CD4-positive, CD25-positive, alpha-beta regulatory T cell (primary cell): ENCODE results near the gene FLAD1. TPM values are rescaled to one million over a fixed set of nuclear protein-coding genes. Genes with fewer than 3 reads are reported as not detected.
A peak's percentile ranks its signal among the peaks of the same experiment; 100 is the strongest.

Experiments used
- ATAC-seq, 2 donors: fragments of 150-1000 bp; cut with Tn5 transposase; one replicate each; pipeline ENCODE4 v1.10.0; 2021; ENCODE audit warnings: low read depth in 2 of 2, moderate number of reproducible peaks in 2 of 2, moderate library complexity in 1 of 2
- DNase-seq, 3 donors: peaks; one replicate each; pipeline versions ENCODE4 v3.0.0 to v3.0.0-alpha.2; 2012 to 2022; ENCODE audit warnings: mixed read lengths in 1 of 3
- H3K27ac ChIP-seq: one replicate; pipeline ENCODE4 v1.7.0; 2013; ENCODE audit warnings: mild to moderate bottlenecking, low read length; ENCODE audit not compliant: insufficient read depth, poor library complexity, severe bottlenecking
- H3K27me3 ChIP-seq: one replicate; pipeline ENCODE4 v1.7.0; 2013; ENCODE audit warnings: low read length; ENCODE audit not compliant: control insufficient read depth, insufficient read depth
- H3K36me3 ChIP-seq: one replicate; pipeline ENCODE4 v1.7.0; 2013; ENCODE audit warnings: mild to moderate bottlenecking, low read length, moderate library complexity; ENCODE audit not compliant: control insufficient read depth, insufficient read depth
- H3K4me1 ChIP-seq: 2 replicates; pipeline ENCODE4 v1.7.0; 2013; ENCODE audit warnings: mild to moderate bottlenecking, low read length; ENCODE audit not compliant: insufficient read depth, control insufficient read depth, poor library complexity, severe bottlenecking
- H3K4me3 ChIP-seq: one replicate; pipeline ENCODE4 v1.7.0; 2013; ENCODE audit warnings: low read depth, mild to moderate bottlenecking, low read length, moderate library complexity
- H3K9me3 ChIP-seq, 2 experiments: 1 replicate in 1 of 2; 2 replicates in 1 of 2; pipeline ENCODE4 v1.7.0; 2013; ENCODE audit warnings: low read length in 2 of 2, mild to moderate bottlenecking in 1 of 2, moderate library complexity in 1 of 2; ENCODE audit not compliant: control insufficient read depth in 2 of 2
- H3K27ac Mint-ChIP-seq, 3 donors: one replicate each; pipeline ENCODE4 v1.8.0; 2020 to 2022; ENCODE audit warnings: mild to moderate bottlenecking in 3 of 3, mixed read lengths in 3 of 3, moderate library complexity in 2 of 3
- H3K27me3 Mint-ChIP-seq: one replicate; pipeline ENCODE4 v1.8.0; 2022; ENCODE audit warnings: mild to moderate bottlenecking, mixed read lengths
- H3K36me3 Mint-ChIP-seq: one replicate; pipeline ENCODE4 v1.8.0; 2020; ENCODE audit warnings: mixed read lengths
- H3K4me1 Mint-ChIP-seq, 4 donors: one replicate each; pipeline ENCODE4 v1.8.0; 2020 to 2022; ENCODE audit warnings: mixed read lengths in 4 of 4, mild to moderate bottlenecking in 1 of 4
- H3K4me3 Mint-ChIP-seq, 4 donors: one replicate each; pipeline ENCODE4 v1.8.0; 2020 to 2022; ENCODE audit warnings: mild to moderate bottlenecking in 4 of 4, mixed read lengths in 4 of 4, moderate library complexity in 3 of 4
- H3K9me3 Mint-ChIP-seq, 7 donors: one replicate each; pipeline ENCODE4 v1.8.0; 2020 to 2022; ENCODE audit warnings: mixed read lengths in 7 of 7, mild to moderate bottlenecking in 3 of 7, moderate library complexity in 2 of 7
- polyA plus RNA-seq, 4 donors: library from polyadenylated mRNA; unstranded; fragments of 300-500 nt; fragmentation: Illumina TruSeq; gene quantifications; one replicate each; pipeline ENCODE4 v1.2.3, GENCODE V29; 2021
- total RNA-seq: library from RNA; stranded (reverse); gene quantifications from one replicate; pipeline ENCODE4 v1.2.3, GENCODE V29; 2022

Gene FLAD1
- total and polyA plus RNA-seq, 5 donors from 2014 or later, result 39.1 to 60.3 (median 42.6) TPM

DNA sequence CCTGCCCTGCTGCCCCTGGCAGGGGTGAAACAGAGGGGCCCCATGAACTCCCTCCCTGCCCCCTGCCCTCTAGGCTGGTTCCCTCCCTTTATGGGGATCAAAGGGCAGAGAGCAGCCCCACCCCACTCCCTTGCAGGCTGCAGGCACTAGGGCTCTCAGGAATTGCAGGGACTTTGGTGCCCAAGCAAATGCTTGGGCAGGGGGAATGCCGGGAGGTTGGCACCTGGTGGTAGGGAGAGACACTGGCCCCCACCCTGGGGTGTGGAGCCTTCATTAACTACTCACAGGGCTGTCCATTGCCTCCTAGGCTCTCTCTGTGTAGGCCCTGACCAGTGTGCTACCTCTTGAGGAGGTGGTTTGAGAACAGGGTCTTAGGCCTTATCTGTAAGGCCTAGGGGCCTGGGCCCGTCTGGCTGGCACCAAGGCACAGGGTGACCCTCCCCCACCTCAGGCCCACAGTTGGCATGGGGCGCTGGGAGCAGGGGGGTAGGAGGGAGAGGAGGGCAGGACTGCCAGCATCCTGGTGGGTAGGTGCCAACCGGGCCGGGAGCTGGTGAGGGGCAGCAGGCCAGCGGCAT, 24.2 kb downstream of the FLAD1 start:
- Mint-ChIP-seq H3K27me3 (no peaks in the 10 kb centered on the region), H3K27ac (peak overlapping the region; percentile 63 to 91 (median 83)), H3K9me3 (no peaks in the 10 kb centered on the region), H3K36me3 (peaks cover 5% of the 10 kb centered on the region), H3K4me1 (peaks cover 11 to 74% (median 36%) of the 10 kb centered on the region in 4 donors), H3K4me3 (peak overlapping the region; percentile 72 to 99 (median 84))
- Histone ChIP-seq H3K36me3 (no peaks in the 10 kb centered on the region), H3K4me1 (peaks cover 94% of the 10 kb centered on the region), H3K4me3 (peak overlapping the region; percentile 44), H3K27me3 (no peaks in the 10 kb centered on the region), H3K9me3 (no peaks in the 10 kb centered on the region), H3K27ac (peak overlapping the region; percentile 84)
- ATAC-seq (no peak), DNase-seq (no peak)

DNA sequence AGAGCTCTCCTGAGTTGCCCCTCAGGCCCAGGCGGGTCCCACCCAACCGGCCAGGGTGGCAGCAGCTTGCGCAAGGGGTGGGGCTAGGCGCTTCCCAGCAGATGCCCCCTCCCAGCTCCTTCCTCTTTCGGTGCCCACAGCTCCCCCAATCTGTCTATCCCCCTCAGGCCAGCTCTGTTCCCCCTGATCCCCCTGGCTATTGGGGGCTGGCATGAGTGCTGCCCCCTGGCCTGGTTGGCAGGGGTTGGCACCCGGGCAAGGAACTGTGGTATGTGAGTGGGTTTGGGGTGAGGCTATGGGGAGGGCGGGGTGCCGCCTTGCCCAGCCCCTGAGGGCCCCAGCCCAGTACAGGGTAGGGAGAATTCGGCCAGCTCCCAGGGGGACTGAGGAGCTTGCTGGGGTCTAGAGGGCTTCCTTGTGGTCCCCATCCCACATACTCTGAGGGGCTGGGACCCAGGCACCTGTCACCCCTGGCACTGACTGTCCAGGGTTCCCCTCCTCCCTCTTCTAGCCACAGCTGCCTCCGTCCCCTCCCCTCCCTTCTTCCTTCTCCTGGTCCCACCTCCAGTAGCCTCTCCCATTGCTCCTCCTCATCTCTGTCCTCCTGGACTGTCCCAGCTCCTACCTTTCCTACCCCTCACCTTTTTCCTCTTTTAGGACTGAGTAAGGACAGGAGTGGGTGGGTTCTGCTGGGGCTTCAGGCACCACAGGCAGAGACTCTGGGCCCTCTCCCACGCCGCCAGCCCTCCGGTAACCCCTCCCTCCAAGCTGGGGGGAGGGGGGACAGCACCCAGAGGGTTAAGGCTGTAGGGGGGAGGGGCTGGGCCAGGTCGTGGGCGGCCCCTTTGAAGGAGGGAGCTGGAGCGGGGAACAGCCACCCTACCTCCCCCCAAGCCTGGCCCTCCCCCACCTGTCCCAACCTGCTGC, 25.1 kb downstream of the FLAD1 start:
- Mint-ChIP-seq H3K36me3 (peaks cover 5% of the 10 kb centered on the region), H3K27ac (peak overlapping the region; percentile 59 to 97 (median 91)), H3K27me3 (no peaks in the 10 kb centered on the region), H3K4me3 (peak overlapping the region; percentile 94 to 99 (median 94)), H3K9me3 (no peaks in the 10 kb centered on the region), H3K4me1 (peaks cover 17 to 84% (median 45%) of the 10 kb centered on the region in 4 donors)
- Histone ChIP-seq H3K4me1 (peaks cover 97% of the 10 kb centered on the region), H3K36me3 (no peaks in the 10 kb centered on the region), H3K4me3 (peak overlapping the region; percentile 73), H3K9me3 (no peaks in the 10 kb centered on the region), H3K27me3 (no peaks in the 10 kb centered on the region), H3K27ac (peak overlapping the region; percentile 84)
- no peak for ATAC-seq
- peak in 1 of 3 donors; percentile 81 for DNase-seq

DNA sequence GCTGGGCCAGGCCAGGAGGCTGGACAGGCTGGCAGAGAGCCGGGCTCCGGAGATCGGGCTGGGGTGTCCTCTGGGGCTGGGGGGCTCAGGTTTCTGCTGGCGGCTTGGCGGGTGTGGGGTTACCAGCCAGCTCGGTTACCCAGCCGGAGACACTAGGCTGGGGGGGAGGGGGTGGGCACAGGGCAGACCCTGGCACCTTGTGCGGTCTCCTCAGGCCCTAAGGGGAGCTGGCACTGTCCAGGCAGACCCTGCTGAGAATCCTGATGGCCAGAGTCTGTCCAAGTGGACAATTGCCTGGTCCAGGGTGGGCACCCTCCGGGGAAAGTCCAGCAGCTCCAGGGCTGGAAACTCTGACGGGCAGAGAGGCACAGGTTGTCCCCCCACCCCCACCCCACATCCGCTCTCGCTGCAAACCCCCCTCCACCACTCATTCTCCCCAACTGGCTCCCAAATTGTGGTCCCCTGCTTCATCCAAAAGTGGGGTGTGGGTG, 26.1 kb downstream of the FLAD1 start:
- Histone ChIP-seq H3K4me1 (peaks cover 100% of the 10 kb centered on the region), H3K36me3 (peaks cover 4% of the 10 kb centered on the region), H3K4me3 (peak overlapping the region; percentile 86), H3K9me3 (no peaks in the 10 kb centered on the region), H3K27me3 (no peaks in the 10 kb centered on the region), H3K27ac (peak overlapping the region; percentile 84)
- peak overlapping the region; percentile 91 to 97 (median 96) for H3K27ac Mint-ChIP-seq
- H3K27me3 Mint-ChIP-seq, result no peaks in the 10 kb centered on the region
- ATAC-seq, result no peak
- H3K4me3 Mint-ChIP-seq, result peak overlapping the region; percentile 94 to 99 (median 94)
- H3K4me1 Mint-ChIP-seq, result peaks cover 17 to 87% (median 49%) of the 10 kb centered on the region in 4 donors
- peak in 1 of 3 donors; percentile 61 for DNase-seq
- peaks cover 5% of the 10 kb centered on the region for H3K36me3 Mint-ChIP-seq
- no peaks in the 10 kb centered on the region for H3K9me3 Mint-ChIP-seq

DNA sequence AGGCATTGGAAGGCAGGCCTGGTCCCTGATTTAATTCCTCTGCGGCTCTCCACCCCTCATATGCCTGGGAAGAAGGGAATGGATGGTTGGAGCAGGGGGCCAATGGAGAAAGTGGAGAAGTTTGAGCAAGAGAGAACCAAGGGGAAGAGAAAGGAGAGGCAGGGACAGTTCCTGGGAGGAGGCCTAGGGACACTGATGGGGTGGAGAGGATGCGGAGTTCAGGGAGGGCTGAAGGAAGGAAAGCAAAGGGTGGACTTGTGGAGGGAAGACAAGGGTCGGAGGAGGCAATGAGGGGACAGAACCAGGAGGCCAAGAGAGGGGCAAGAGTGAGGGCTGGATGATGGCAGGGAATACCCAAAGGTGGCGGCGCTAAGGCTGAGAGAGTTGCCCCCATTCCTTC, 26.6 kb downstream of the FLAD1 start:
- Mint-ChIP-seq H3K4me3 (peak overlapping the region; percentile 94 to 99 (median 94)), H3K9me3 (no peaks in the 10 kb centered on the region), H3K27ac (peak overlapping the region; percentile 91 to 94 (median 93)), H3K36me3 (peaks cover 5% of the 10 kb centered on the region), H3K4me1 (peaks cover 17 to 86% (median 49%) of the 10 kb centered on the region in 4 donors), H3K27me3 (no peaks in the 10 kb centered on the region)
- H3K4me3 ChIP-seq, result peak overlapping the region; percentile 86
- no peaks in the 10 kb centered on the region for H3K9me3 ChIP-seq
- ATAC-seq, result no peak
- no peak for DNase-seq
- no peaks in the 10 kb centered on the region for H3K27me3 ChIP-seq
- H3K4me1 ChIP-seq, result peaks cover 100% of the 10 kb centered on the region
- H3K27ac ChIP-seq, result peak overlapping the region; percentile 84
- peaks cover 9% of the 10 kb centered on the region for H3K36me3 ChIP-seq

DNA sequence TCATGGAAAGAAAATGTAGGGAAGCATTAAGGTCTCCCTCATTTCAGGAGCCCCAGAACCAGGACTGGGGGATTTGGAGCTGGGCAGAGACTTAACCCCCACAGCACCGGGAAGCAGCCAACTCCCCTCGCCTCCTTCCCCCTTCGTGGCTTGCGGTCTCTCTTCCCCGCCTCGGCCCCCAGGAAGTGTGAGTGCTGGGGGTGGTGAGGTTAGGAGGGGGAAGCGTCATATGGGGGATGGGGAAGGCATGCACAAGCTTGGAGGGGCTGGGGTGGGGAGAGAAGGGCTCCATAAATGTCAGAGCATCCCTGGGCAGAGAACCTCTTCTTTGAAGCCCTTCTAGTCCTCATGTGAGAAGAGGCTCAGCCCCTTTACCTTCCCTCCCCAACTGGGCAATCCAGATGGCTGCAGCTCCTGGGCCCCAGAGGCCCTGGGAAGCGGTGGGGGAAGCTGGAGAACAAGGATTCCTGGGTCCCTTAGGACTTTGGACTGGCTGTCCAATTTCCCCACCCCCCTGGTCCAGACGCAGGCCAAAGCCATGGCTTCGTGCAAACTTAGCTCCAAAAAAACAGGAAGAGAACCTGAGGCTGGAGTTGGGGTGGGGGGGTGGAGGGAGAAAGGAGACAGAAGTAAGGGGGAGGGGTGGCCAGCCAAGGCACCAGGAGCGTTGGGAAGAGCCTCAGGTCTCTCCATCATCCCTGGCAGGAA, 27.2 kb downstream of the FLAD1 start:
- Histone ChIP-seq H3K27ac (peak overlapping the region; percentile 84), H3K27me3 (no peaks in the 10 kb centered on the region), H3K4me1 (peaks cover 100% of the 10 kb centered on the region), H3K36me3 (peaks cover 12% of the 10 kb centered on the region), H3K4me3 (peak overlapping the region; percentile 86), H3K9me3 (no peaks in the 10 kb centered on the region)
- Mint-ChIP-seq H3K9me3 (no peaks in the 10 kb centered on the region), H3K27ac (peak overlapping the region; percentile 91 to 94 (median 93)), H3K4me1 (peaks cover 17 to 84% (median 47%) of the 10 kb centered on the region in 4 donors), H3K4me3 (peak overlapping the region; percentile 94 to 99 (median 94)), H3K36me3 (peaks cover 5% of the 10 kb centered on the region), H3K27me3 (no peaks in the 10 kb centered on the region)
- DNase-seq, result peak in 1 of 3 donors; percentile 48
- no peak for ATAC-seq

DNA sequence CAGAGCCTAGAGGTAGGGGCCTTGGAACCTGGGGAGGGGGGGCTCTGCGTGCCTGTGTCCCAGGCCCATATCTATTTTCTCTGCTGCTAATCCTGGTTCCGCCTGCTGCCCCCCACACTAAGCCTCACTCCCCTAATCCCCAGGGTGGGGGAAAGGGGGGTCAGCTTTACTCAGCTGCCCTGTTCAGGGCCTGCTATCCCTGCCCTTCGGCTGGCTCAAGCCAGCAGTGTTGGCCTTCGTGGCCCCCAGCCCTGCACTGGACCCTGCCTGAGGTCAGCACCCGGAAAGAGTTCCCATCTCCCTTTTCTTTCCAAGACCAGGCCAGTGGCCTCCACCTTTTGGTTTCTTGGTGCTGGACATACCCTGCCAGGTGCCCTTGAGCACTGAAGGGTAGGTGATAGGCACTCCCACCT, 27.9 kb downstream of the FLAD1 start:
- H3K4me3 Mint-ChIP-seq, result peak overlapping the region; percentile 74 to 95 (median 92)
- H3K27ac Mint-ChIP-seq, result peak overlapping the region; percentile 62 to 73 (median 69)
- ATAC-seq (no peak), DNase-seq (no peak)
- H3K4me3 ChIP-seq, result no peak overlapping the region
- H3K4me1 Mint-ChIP-seq, result peaks cover 16 to 84% (median 49%) of the 10 kb centered on the region in 4 donors
- H3K36me3 ChIP-seq, result peaks cover 14% of the 10 kb centered on the region
- peaks cover 100% of the 10 kb centered on the region for H3K4me1 ChIP-seq
- H3K9me3 ChIP-seq, result no peaks in the 10 kb centered on the region
- H3K9me3 Mint-ChIP-seq, result no peaks in the 10 kb centered on the region
- no peaks in the 10 kb centered on the region for H3K27me3 ChIP-seq
- peaks cover 8% of the 10 kb centered on the region for H3K36me3 Mint-ChIP-seq
- H3K27ac ChIP-seq, result peak overlapping the region; percentile 84
- H3K27me3 Mint-ChIP-seq, result no peaks in the 10 kb centered on the region

DNA sequence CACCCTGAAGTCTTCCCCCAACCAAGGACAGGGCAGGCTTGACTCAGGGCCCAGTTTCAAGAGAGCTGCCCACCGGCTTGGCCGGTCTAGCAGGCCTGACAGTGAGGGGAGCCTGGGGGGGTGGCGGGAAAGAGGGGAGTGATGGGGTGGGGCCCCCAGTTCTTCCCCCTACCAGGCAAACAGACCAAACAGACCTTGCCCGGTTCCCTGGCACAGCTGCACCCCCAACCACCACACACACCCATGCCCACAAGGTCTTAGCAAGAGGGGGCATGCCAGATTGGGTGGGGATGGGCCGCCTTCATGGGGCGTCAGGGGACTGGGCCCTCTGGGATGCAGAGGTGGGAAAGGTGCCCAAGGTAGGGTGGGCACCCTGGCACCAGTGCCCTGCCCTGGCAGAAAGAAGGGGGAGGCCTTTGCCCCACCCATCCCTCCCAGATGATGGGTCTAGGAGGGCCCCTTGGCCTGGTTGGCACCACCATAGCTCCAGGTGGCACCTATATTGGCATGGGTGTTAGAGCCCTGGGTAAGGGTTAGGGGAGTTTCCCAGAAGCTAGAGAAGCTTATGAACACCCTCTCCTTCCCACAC, 28.4 kb downstream of the FLAD1 start:
- ATAC-seq (no peak), DNase-seq (no peak)
- H3K4me1 Mint-ChIP-seq, result peaks cover 11 to 84% (median 49%) of the 10 kb centered on the region in 4 donors
- no peaks in the 10 kb centered on the region for H3K27me3 Mint-ChIP-seq
- peaks cover 15% of the 10 kb centered on the region for H3K36me3 ChIP-seq
- no peaks in the 10 kb centered on the region for H3K27me3 ChIP-seq
- peak overlapping the region; percentile 35 for H3K4me3 ChIP-seq
- H3K4me3 Mint-ChIP-seq, result peak overlapping the region; percentile 88 to 95 (median 92)
- H3K27ac ChIP-seq, result peak overlapping the region; percentile 84
- peaks cover 100% of the 10 kb centered on the region for H3K4me1 ChIP-seq
- peaks cover 12% of the 10 kb centered on the region for H3K36me3 Mint-ChIP-seq
- peak overlapping the region; percentile 80 to 86 (median 81) for H3K27ac Mint-ChIP-seq
- no peaks in the 10 kb centered on the region for H3K9me3 ChIP-seq
- no peaks in the 10 kb centered on the region for H3K9me3 Mint-ChIP-seq
